B cell (primary cell): ENCODE data around the gene EIPR1. TPM values are rescaled to one million over a fixed set of nuclear protein-coding genes. Genes with fewer than 3 reads are reported as not detected.

Experiments used
- ATAC-seq: fragments of 200-7000 bp; cut with Tn5 transposase; one replicate; pipeline ENCODE4 v1.10.0; 2021; ENCODE audit warnings: low read depth, mild to moderate bottlenecking, moderate number of reproducible peaks, moderate library complexity
- CTCF ChIA-PET: fragments of 350-600 bp; sonication (Branson Sonifier 250); formaldehyde crosslinking; loops from one replicate; lab custom pipeline; 2021; ENCODE audit warnings: antibody characterized with exemption, inconsistent platforms; lab: Charles Lee
- POLR2A ChIA-PET: fragments of 350-600 bp; sonication (Branson Sonifier 250); formaldehyde crosslinking; loops from one replicate; lab custom pipeline; 2021; ENCODE audit warnings: antibody characterized with exemption; lab: Charles Lee
- DNase-seq: peaks from one replicate; pipeline ENCODE4 v3.0.0; 2013
- H2AFZ ChIP-seq: 2 replicates; pipeline ENCODE4 v1.6.1; 2012; ENCODE audit warnings: mild to moderate bottlenecking, low read depth, low read length; ENCODE audit not compliant: insufficient read depth, poor library complexity, severe bottlenecking
- H3K27ac ChIP-seq, 2 donors: 1 replicate in 1 of 2; 2 replicates in 1 of 2; pipeline ENCODE4 v1.5.1; 2012 to 2013; ENCODE audit warnings: low read length in 2 of 2, mild to moderate bottlenecking in 2 of 2, moderate library complexity in 1 of 2
- H3K27me3 ChIP-seq, 4 experiments: fragments of 200-600 bp in 1 of 4; sonication (generic) in 1 of 4; replicated peaks in 1 of 4; 1 replicate in 2 of 4; 2 replicates in 2 of 4; pipeline versions ENCODE4 v1.6.1 to v1.7.0; 2013 to 2016; ENCODE audit warnings: low read length in 3 of 4, mild to moderate bottlenecking in 2 of 4, mixed read lengths in 1 of 4, moderate library complexity in 1 of 4; ENCODE audit not compliant: insufficient read depth in 4 of 4, control insufficient read depth in 3 of 4; ENCODE audit errors: control extremely low read depth in 1 of 4
- H3K36me3 ChIP-seq, 2 experiments: replicated peaks in 1 of 2; 1 replicate in 1 of 2; 2 replicates in 1 of 2; pipeline versions ENCODE4 v1.6.1 to v1.7.1; 2013; ENCODE audit warnings: low read length in 1 of 2; ENCODE audit not compliant: insufficient read depth in 2 of 2, control insufficient read depth in 1 of 2; ENCODE audit errors: control extremely low read depth in 1 of 2, extremely low read depth in 1 of 2
- H3K4me1 ChIP-seq, 2 donors: fragments of 200-600 bp in 1 of 2; sonication (generic) in 1 of 2; 1 replicate in 1 of 2; 2 replicates in 1 of 2; pipeline versions ENCODE4 v1.5.1 to v1.6.1; 2013 to 2017; ENCODE audit warnings: low read length in 2 of 2; ENCODE audit not compliant: control insufficient read depth in 2 of 2, insufficient read depth in 2 of 2
- H3K4me2 ChIP-seq: replicated peaks from 2 replicates; pipeline ENCODE3; 2012; ENCODE audit warnings: mild to moderate bottlenecking, low read depth, low read length; ENCODE audit not compliant: poor library complexity, severe bottlenecking
- H3K4me3 ChIP-seq, 5 experiments: fragments of 200-600 bp in 1 of 5; sonication (generic) in 1 of 5; 1 replicate in 3 of 5; 2 replicates in 2 of 5; pipeline versions ENCODE4 v1.5.1 to v1.7.0; 2011 to 2016; ENCODE audit warnings: low read length in 4 of 5, mild to moderate bottlenecking in 4 of 5, low read depth in 2 of 5, control low read depth in 1 of 5, moderate library complexity in 1 of 5; ENCODE audit not compliant: insufficient read depth in 1 of 5; ENCODE audit errors: control extremely low read depth in 1 of 5, extremely low read depth in 1 of 5
- H3K79me2 ChIP-seq: fragments of 200-600 bp; sonication (generic); one replicate; pipeline ENCODE4 v1.6.0; 2016; ENCODE audit warnings: low read length; ENCODE audit not compliant: control insufficient read depth, insufficient read depth
- H3K9ac ChIP-seq: fragments of 200-600 bp; sonication (generic); 2 replicates; pipeline ENCODE4 v1.6.1; 2017; ENCODE audit warnings: mild to moderate bottlenecking, low read length, moderate library complexity
- H3K9me3 ChIP-seq, 3 donors: one replicate each; pipeline versions ENCODE4 v1.6.1 to v1.7.1; 2013; ENCODE audit warnings: low read length in 2 of 3; ENCODE audit not compliant: control insufficient read depth in 2 of 3, insufficient read depth in 1 of 3; ENCODE audit errors: control extremely low read depth in 1 of 3
- H4K20me1 ChIP-seq: 2 replicates; pipeline ENCODE4 v1.6.0; 2012; ENCODE audit warnings: mild to moderate bottlenecking, low read length; ENCODE audit not compliant: insufficient read depth, control insufficient read depth, poor library complexity, severe bottlenecking
- H3K27ac Mint-ChIP-seq: one replicate; pipeline ENCODE4 v1.8.0; 2021; ENCODE audit warnings: mixed read lengths
- H3K27me3 Mint-ChIP-seq: one replicate; pipeline ENCODE4 v1.8.0; 2021; ENCODE audit warnings: mixed read lengths
- H3K4me1 Mint-ChIP-seq: one replicate; pipeline ENCODE4 v1.8.0; 2021; ENCODE audit warnings: mixed read lengths
- H3K4me3 Mint-ChIP-seq: one replicate; pipeline ENCODE4 v1.8.0; 2021; ENCODE audit warnings: mixed read lengths
- H3K9me3 Mint-ChIP-seq: one replicate; pipeline ENCODE4 v1.8.0; 2022; ENCODE audit warnings: mixed read lengths; ENCODE audit not compliant: insufficient read depth
- EZH2 ChIP-seq: IDR thresholded peaks from 2 replicates; pipeline ENCODE4 v1.6.1; 2012; ENCODE audit warnings: borderline replicate concordance, low read depth, mild to moderate bottlenecking, moderate library complexity, low read length; ENCODE audit not compliant: insufficient read depth, poor library complexity, severe bottlenecking
- WGBS: methylation state at CpG from one replicate; pipeline ENCODE4 v1.1.5; 2013; ENCODE audit warnings: missing lambda C conversion rate; ENCODE audit not compliant: insufficient coverage; 5-methylcytosine and 5-hydroxymethylcytosine counted together
- intact Hi-C: fragments of 100-400 bp; cut with micrococcal nuclease; formaldehyde crosslinking; loops from one replicate; pipeline ENCODE4 v1.10.0; 2022
- polyA plus RNA-seq: library from polyadenylated mRNA; depleted of rRNA; stranded (reverse); fragments of >200 nt; gene quantifications from 2 replicates; pipeline ENCODE4 v1.2.3, GENCODE V29; 2012
- total RNA-seq, 2 donors: library from RNA; stranded (reverse); fragments of 120-200 nt in 1 of 2; gene quantifications; 1 replicate in 1 of 2; 2 replicates in 1 of 2; pipeline versions ENCODE4 v1.2.3 to v1.2.4, GENCODE V29; 2013 to 2022
- TF ChIP-seq, protein P1 (sequence below): fragments of 200-600 bp; IDR thresholded peaks from one replicate; pipeline ENCODE4 v1.8.0; 2022; ENCODE audit warnings: antibody characterized with exemption, mild to moderate bottlenecking

The EIPR1 gene
- total and polyA plus RNA-seq, 2 donors (not counting 1 experiment from before 2014, with no cell fraction given), result 31.8 to 37.0 TPM

DNA sequence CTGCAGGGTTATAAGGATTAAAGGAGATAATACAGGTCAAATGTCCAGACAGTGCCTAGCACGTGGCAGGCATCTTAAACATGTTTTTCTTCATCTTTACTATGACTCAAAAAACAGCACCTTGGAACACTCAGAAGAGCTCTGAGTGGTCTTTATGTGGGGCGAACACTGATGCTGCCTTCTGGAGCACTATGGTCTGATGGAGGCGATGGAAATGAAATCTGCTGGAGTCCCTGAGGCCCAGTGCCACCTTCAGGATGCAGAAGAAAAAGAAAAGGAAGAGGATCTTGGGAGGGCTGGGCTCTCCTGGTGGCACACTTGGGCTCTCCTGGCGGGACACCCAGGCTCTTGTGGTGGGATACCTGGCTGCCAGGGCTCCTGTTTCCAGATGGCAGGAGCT is 171.8 kb downstream of the EIPR1 start:
- Histone ChIP-seq H3K9me3 (peaks cover 0 to 13% (median 0%) of the 10 kb centered on the region in 3 donors), H3K27ac (no peak overlapping the region), H2AFZ (no peak overlapping the region), H3K27me3 (no peaks in the 10 kb centered on the region), H4K20me1 (no peaks in the 10 kb centered on the region), H3K36me3 (peaks cover 5 to 16% of the 10 kb centered on the region in 2 experiments), H3K4me2 (no peak overlapping the region), H3K9ac (no peak overlapping the region), H3K4me1 (no peaks in the 10 kb centered on the region), H3K4me3 (no peak overlapping the region), H3K79me2 (peaks cover 17% of the 10 kb centered on the region)
- intact Hi-C loops, result no loop called here
- ATAC-seq (no peak), DNase-seq (no peak)
- TF ChIP-seq, protein P1, sequence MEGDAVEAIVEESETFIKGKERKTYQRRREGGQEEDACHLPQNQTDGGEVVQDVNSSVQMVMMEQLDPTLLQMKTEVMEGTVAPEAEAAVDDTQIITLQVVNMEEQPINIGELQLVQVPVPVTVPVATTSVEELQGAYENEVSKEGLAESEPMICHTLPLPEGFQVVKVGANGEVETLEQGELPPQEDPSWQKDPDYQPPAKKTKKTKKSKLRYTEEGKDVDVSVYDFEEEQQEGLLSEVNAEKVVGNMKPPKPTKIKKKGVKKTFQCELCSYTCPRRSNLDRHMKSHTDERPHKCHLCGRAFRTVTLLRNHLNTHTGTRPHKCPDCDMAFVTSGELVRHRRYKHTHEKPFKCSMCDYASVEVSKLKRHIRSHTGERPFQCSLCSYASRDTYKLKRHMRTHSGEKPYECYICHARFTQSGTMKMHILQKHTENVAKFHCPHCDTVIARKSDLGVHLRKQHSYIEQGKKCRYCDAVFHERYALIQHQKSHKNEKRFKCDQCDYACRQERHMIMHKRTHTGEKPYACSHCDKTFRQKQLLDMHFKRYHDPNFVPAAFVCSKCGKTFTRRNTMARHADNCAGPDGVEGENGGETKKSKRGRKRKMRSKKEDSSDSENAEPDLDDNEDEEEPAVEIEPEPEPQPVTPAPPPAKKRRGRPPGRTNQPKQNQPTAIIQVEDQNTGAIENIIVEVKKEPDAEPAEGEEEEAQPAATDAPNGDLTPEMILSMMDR, result no peak
- TF ChIP-seq EZH2, result no peak
- H3K4me3 Mint-ChIP-seq, result no peak overlapping the region
- no peaks in the 10 kb centered on the region for H3K27me3 Mint-ChIP-seq
- no peaks in the 10 kb centered on the region for H3K4me1 Mint-ChIP-seq
- WGBS, result 100% methylated on average over 3 of the region's 4 CpGs
- H3K9me3 Mint-ChIP-seq, result no peaks in the 10 kb centered on the region
- CTCF ChIA-PET, result no interaction called here
- H3K27ac Mint-ChIP-seq, result no peak overlapping the region
- POLR2A ChIA-PET, result no interaction called here

DNA sequence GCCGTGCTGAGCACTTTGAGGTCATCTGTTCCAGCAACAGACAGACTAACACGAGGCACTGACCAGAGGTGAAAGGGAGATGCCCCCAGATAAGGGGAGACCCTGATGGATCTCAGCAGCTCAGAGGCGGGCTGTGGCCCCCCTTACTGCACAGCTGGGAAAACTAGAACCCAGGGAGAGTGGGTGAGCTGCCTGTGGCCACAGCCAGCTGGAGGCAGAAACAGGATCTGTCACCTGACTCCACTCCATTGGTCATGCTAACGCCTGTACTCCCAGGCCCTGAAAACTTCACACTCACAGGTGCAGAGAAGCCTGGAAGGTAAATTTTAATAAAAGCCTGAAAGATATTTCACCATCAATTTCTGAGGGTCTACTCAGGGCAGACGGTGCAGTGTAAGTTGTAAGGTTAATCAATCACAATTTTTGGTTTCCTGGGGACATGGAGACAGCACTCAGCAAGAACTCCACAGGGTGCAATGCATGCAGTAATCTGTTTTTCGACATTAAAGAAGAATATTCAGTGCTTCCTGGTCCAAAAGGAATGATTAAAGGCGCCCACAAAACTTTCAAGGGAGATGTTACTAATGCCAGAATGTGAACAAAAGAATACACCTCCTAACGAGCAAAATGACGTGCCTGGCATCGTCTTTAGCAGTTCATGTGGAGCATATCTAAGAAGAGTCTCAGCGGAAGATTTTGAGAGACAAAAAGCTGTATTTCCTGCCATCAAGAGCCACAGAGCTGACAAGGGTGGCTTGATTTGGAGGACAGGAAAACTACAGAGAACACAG is 173.4 kb downstream of the EIPR1 start:
- Histone ChIP-seq H3K79me2 (peaks cover 12% of the 10 kb centered on the region), H3K4me3 (no peak overlapping the region), H3K27me3 (no peaks in the 10 kb centered on the region), H3K4me1 (no peaks in the 10 kb centered on the region), H2AFZ (no peak overlapping the region), H3K9ac (no peak overlapping the region), H4K20me1 (no peaks in the 10 kb centered on the region), H3K9me3 (peaks cover 0 to 22% (median 0%) of the 10 kb centered on the region in 3 donors), H3K36me3 (peaks cover 5 to 13% of the 10 kb centered on the region in 2 experiments), H3K27ac (no peak overlapping the region), H3K4me2 (no peak overlapping the region)
- ChIA-PET CTCF (no interaction called here), POLR2A (no interaction called here)
- H3K9me3 Mint-ChIP-seq, result no peaks in the 10 kb centered on the region
- 98% methylated on average over 9 of the region's 11 CpGs for WGBS
- DNase-seq (no peak), ATAC-seq (no peak)
- H3K27ac Mint-ChIP-seq, result no peak overlapping the region
- H3K4me3 Mint-ChIP-seq, result no peak overlapping the region
- TF ChIP-seq, protein P1, result no peak
- no peak for TF ChIP-seq EZH2
- intact Hi-C loops, result no loop called here
- no peaks in the 10 kb centered on the region for H3K4me1 Mint-ChIP-seq
- H3K27me3 Mint-ChIP-seq, result no peaks in the 10 kb centered on the region
